ENCODE results near the gene CORIN.
A peak's percentile ranks its signal among the peaks of the same experiment; 100 is the strongest.

The CORIN gene, protein sequence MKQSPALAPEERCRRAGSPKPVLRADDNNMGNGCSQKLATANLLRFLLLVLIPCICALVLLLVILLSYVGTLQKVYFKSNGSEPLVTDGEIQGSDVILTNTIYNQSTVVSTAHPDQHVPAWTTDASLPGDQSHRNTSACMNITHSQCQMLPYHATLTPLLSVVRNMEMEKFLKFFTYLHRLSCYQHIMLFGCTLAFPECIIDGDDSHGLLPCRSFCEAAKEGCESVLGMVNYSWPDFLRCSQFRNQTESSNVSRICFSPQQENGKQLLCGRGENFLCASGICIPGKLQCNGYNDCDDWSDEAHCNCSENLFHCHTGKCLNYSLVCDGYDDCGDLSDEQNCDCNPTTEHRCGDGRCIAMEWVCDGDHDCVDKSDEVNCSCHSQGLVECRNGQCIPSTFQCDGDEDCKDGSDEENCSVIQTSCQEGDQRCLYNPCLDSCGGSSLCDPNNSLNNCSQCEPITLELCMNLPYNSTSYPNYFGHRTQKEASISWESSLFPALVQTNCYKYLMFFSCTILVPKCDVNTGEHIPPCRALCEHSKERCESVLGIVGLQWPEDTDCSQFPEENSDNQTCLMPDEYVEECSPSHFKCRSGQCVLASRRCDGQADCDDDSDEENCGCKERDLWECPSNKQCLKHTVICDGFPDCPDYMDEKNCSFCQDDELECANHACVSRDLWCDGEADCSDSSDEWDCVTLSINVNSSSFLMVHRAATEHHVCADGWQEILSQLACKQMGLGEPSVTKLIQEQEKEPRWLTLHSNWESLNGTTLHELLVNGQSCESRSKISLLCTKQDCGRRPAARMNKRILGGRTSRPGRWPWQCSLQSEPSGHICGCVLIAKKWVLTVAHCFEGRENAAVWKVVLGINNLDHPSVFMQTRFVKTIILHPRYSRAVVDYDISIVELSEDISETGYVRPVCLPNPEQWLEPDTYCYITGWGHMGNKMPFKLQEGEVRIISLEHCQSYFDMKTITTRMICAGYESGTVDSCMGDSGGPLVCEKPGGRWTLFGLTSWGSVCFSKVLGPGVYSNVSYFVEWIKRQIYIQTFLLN

GRCh38 chr4:47837908-47838294 lies at the start of gene CORIN:
Gene CORIN, minus strand, starts transcription at chr4:47838067. Its CDS starts 118 bp downstream, at chr4:47837949.
- no peak for DNase-seq

- DNase-seq = no peak
Observed at GRCh38 chr4:47882228-47882627, 44.4 kb upstream of the CORIN start.

DNA sequence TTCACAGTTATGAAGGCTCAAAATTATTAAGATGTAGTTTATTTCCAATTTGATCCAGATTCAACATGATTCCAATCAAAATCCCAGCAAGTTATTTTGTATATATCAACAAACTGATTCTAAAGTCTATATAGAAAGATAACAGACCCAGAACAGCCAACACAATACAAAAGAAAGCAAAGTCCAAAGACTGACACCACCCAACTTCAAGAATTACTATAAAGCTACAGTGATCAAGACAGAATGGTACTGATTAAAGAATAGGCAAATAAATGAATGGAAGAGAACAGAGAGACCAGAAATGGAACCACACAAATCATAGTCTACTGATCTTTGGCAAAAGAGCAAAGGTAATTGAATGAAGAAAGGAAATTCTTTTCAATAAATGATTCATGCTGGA lies 41.6 kb upstream of the CORIN start:
- no peak for DNase-seq

- DNase-seq = no peak
Observed at GRCh38 chr4:47876784-47877546, 39.1 kb upstream of the CORIN start.

- no peak for DNase-seq
Observed at GRCh38 chr4:47876310-47876709, 38.4 kb upstream of the CORIN start.

DNA sequence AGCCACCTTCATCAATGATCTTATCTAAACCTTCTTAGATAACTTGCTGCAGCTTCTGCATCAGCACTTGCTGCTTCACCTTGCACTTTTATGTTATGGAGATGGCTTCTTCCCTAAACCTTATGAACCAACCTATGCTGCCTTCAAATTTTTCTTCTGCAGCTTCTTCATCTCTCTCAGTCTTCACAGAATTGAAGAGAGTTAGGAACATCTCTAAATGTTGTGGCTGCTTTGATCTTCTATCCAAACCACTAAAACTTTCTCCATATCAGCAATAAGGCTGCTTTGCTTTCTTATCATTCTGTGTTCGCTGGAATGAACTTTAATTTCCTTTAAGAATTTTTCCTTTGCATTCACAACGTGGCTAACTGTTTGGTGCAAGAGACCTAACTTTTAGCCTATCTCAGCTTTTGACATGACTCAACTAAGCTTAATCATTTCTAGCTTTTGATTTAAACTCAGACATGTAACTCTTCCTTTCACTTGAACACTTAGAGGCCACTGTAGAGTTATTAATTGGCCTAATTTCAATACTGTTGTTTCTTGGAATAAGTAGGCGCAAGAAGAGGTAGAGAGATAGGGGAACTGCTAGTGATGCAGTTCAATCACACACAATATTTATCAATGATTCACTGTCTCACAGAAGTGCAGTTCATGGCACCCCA lies 36.1 kb upstream of the CORIN start:
- no peak for DNase-seq

DNA sequence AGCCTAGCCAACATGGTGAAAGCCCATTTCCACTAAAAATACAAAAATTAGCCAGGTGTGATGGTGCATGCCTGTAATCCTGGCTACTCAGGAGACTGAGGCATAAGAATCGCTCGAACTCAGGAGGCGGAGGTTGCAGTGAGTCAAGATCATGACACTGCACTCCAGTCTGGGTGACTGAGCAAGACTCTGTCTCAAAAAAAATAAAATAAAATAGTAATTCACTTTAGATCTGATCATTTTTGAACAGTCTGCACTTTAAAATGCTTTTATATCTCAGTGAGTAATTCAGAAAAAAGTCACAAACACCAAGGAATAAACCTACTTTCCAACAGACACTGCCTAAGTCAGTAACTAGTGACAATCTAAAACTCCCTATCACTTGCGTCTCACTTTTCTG lies 25.6 kb upstream of the CORIN start:
- DNase-seq = no peak

- DNase-seq = no peak
Observed at GRCh38 chr4:47862297-47862696, 24.4 kb upstream of the CORIN start.

- no peak for DNase-seq
Observed at GRCh38 chr4:47860305-47860704, 22.4 kb upstream of the CORIN start.

- DNase-seq = no peak
Observed at GRCh38 chr4:47858006-47858405, 20.1 kb upstream of the CORIN start.

DNA sequence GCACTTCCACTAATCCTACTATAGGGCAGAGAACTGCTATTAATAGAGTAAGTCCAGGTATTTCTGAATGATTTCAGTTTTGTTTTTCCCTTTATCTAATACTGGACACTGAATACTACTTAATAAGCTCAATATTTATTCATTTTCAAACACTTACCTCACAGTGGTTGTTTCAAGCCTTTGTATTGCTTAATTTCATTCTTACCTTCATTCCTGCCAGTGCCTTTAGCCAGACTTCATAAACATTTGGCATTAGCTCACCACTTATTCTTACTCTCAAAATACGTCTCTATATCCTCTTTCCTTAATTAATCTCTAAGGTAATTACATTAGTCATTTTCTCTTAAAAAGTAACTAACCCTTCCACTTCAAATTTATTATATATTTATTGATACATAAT lies 18.8 kb upstream of the CORIN start:
- no peak for DNase-seq

- no peak for DNase-seq
Observed at GRCh38 chr4:47855350-47855749, 17.5 kb upstream of the CORIN start.

DNA sequence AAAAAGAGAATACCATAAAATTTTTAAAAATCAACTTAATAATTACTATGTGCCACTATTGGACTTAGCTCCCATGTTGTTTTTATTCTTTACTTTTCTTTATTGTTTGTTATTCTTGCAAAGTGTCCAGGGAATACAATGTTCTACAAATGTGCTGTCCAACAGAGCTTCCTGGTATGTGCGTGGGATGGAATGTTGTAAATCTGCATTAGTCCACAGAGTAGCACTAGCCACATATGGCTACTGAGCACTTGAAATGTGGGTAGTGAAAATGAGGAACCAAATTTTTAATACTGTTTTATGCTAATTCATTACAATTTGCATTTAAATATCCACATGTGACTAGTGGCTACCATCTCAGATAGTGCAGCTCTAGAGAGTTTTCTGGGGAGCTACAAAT lies 14.3 kb upstream of the CORIN start:
- DNase-seq = no peak

GRCh38 chr4:47849466-47849865 lies 11.6 kb upstream of the CORIN start:
- DNase-seq = no peak

DNA sequence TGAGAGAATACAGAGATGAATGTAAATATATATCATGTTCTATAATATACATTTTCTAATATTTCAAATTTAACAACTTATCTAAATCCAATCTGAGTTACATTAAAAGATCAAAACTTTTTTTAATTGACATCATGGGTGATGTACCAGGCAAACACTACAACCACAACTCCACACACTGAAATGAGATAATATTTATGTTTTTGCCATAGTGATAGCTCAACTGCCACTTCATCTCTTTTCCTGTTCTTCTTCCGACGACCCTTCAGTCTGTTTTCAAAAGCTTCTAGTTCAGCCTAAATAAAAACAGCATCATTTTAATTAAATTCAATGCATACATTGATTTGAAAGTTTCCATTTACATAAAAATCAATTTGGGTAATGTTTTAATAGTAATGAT lies 10.2 kb upstream of the CORIN start:
- DNase-seq = no peak

DNA sequence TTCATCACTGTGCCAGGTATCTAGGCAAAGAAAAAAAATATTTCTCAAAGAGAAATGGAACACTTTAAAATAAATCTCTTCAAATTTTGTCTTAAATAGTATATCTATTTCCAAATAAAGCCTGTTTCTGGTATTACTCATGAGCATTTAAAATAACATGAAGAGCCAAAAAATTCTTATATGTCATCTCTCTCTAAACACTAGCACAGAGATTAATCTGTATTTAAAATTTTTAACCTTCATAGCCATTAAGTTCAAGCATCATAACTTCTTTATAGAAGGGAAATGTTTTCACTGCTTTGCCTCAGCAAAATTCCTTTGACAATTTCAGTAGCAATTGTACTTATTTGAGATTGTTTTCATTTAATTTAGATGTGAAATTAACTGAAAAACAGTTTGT lies 5.1 kb upstream of the CORIN start:
- DNase-seq = no peak

DNA sequence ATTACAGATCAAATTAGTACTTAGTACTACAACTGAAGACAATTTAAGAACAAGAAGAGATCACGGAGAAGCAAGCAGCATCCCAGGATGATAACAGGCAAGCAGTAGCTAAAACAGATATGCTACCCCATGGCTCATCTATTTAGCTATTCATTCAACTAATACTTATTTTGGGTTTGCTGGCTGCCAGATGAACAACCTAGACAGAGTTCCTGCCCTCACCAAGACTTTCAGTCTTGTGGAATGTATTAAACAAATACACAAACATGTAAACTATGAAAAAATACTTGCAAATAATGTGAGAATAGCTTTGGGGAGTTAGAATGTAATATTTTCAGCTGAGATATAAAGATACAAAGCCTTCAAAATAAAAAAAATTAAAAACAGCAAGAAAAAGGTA lies 2.4 kb upstream of the CORIN start:
- DNase-seq = no peak

- DNase-seq = no peak
Observed at GRCh38 chr4:47839259-47839658, 1.4 kb upstream of the CORIN start.

DNA sequence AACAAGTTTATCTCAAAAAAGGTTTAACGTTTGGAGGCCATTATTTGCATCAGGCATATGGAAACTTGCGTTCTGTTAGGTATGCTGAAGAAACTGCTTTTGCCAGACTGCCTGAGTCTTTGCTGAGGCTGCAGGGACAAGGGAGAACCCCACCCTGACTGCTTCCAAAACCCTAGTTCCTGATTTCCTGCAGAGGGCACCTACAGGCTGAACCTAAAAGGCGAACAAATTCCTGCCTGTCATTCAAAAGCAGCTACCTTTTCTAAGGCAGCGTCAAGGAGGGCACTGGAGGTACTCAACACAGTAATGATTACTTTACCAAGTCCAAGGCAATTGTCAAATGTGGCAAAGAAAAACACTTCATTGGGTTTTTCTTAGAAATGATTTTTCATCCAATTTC lies 578 bp upstream of the CORIN start:
- no peak for DNase-seq

GRCh38 chr4:47837094-47837907 lies 566 bp downstream of the CORIN start:
- DNase-seq = no peak

GRCh38 chr4:47836641-47837093 lies 1.2 kb downstream of the CORIN start:
- peak in 1 of 2 experiments; percentile 6 for DNase-seq

Data from NCI-H187 (cell line).